GM12875 (cell line): ENCODE results near the gene RBM23.

Source experiments
- H3K4me3 ChIP-seq: one replicate; pipeline ENCODE4 v1.5.1; 2011; ENCODE audit warnings: low read depth, low read length, control low read depth
- TF ChIP-seq, protein P1 (sequence below): IDR thresholded peaks from 2 replicates; pipeline ENCODE4 v1.5.1; 2011; ENCODE audit warnings: low read depth, mild to moderate bottlenecking, control low read depth, inconsistent platforms, low read length, moderate library complexity, borderline replicate concordance; ENCODE audit not compliant: insufficient read depth

Gene RBM23

DNA sequence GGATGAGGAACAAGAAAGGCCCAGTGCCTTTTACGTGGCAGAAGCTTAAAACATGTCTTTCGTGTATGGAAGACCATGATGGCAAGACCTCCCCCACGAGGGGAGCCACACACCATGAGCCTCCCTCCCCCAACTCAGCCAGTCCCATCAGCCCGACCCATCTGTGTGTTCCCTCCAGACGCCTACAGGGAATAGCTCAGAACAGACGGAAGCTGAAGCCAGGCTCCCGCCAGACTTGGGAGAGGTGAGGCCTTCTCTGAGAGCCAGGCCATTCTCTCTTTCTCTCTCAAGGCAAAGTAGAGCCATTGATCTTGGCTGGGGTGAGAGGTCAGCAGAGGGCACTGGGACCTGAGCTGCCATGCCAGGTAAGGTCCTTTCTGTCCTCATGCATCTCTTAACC, 26.5 kb downstream of the RBM23 start:
- no peak overlapping the region for H3K4me3 ChIP-seq

DNA sequence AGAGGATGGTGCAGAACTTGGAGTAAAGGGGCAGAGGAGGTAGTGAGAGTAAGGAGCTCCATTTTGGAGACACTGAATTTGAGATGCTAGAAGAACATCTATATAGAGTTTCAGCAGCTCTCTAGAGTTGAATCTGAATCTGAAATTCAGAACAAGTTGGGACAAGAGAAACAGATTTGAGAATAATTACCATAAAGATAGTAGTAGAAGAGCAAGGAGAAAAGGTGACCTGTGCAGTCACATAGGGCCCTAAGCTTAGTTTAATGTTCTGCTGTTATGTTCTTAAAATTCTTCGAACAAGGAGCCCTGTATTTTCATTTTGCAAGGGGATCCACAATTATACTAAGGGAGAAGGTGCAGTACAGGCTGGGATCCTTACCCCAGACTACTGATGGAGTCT, 28.5 kb downstream of the RBM23 start:
- TF ChIP-seq, protein P1, sequence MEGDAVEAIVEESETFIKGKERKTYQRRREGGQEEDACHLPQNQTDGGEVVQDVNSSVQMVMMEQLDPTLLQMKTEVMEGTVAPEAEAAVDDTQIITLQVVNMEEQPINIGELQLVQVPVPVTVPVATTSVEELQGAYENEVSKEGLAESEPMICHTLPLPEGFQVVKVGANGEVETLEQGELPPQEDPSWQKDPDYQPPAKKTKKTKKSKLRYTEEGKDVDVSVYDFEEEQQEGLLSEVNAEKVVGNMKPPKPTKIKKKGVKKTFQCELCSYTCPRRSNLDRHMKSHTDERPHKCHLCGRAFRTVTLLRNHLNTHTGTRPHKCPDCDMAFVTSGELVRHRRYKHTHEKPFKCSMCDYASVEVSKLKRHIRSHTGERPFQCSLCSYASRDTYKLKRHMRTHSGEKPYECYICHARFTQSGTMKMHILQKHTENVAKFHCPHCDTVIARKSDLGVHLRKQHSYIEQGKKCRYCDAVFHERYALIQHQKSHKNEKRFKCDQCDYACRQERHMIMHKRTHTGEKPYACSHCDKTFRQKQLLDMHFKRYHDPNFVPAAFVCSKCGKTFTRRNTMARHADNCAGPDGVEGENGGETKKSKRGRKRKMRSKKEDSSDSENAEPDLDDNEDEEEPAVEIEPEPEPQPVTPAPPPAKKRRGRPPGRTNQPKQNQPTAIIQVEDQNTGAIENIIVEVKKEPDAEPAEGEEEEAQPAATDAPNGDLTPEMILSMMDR = no peak
- no peak overlapping the region for H3K4me3 ChIP-seq

More for the DNA sequence above, 26.5 kb downstream of the RBM23 start:
- TF ChIP-seq, protein P1 = no peak

DNA sequence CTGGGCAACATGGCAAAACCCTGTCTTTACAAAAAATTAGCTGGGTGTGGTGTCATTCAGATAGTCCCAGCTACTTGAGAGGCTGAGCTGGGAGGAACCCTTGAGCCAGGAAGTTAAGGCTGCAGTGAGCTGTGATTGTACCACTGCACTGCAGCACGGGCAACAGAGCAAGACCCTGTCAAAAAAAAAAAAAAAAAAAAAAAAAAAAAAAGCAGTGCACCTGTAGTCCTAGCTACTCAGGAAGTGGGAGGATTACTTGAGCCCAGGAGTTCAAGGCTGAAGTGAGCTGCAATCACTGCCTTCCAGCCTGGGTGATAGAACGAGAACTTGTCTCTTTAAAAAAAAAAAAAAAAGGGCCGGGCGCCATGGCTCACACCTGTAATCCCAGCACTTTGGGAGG, 30.3 kb downstream of the RBM23 start:
- TF ChIP-seq, protein P1 = no peak
- H3K4me3 ChIP-seq = no peak overlapping the region

DNA sequence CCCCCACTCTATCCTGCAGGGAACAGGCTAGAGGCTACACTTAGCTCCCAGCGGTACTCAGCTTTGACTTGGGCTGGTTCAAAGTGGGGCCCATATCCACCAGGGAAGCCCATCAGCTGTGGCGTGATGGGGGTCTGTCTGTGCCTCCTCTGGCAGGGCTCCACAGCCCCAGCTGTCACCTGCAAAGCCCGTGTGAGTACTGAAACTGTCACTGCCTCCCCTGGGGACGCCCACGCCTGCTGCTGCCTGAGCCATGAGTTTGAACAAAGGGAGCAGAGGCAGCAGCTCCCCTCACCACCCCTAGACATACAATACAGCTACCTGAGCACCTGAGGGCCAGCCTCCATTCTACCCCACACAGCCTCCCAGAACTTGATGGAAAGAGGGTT, 31.0 kb downstream of the RBM23 start:
- peak overlapping the region; percentile 32 for H3K4me3 ChIP-seq
- TF ChIP-seq, protein P1 = no peak

DNA sequence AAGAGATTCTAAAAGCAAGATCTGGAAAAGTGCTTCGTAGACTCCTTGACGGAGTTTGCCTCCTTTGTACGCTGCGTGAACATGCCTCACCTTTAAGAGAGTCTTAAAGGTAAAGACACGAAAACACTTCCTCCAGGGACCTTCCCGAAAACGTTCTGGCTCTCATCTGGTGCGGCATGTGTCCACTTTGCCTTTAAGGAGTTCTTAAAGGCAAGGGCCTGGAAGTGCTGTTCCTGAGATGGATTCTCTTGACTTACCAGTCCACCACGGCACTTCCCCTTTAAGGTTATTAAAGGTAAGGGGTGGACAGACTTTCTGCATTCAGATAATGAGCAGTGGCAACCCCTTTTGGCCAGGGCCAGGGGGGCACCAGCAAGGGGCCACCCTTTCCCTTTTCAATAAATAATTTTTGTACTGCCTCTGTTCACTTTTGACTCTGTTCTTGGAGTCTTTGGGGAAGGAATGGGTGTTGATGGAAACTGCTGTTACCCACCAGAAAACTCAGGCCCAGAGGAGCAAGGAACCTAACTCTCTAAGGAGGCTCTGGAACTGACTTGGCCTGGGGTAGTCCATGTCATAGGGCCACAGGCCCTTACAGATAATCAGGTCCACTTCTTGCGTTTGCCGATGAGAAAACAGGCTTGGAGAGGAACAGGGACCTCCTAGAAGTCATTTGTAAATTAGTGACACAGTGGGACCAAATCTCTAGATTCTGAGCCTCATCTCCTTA, 31.5 kb downstream of the RBM23 start:
- TF ChIP-seq, protein P1 = no peak
- H3K4me3 ChIP-seq = peak overlapping the region; percentile 45

DNA sequence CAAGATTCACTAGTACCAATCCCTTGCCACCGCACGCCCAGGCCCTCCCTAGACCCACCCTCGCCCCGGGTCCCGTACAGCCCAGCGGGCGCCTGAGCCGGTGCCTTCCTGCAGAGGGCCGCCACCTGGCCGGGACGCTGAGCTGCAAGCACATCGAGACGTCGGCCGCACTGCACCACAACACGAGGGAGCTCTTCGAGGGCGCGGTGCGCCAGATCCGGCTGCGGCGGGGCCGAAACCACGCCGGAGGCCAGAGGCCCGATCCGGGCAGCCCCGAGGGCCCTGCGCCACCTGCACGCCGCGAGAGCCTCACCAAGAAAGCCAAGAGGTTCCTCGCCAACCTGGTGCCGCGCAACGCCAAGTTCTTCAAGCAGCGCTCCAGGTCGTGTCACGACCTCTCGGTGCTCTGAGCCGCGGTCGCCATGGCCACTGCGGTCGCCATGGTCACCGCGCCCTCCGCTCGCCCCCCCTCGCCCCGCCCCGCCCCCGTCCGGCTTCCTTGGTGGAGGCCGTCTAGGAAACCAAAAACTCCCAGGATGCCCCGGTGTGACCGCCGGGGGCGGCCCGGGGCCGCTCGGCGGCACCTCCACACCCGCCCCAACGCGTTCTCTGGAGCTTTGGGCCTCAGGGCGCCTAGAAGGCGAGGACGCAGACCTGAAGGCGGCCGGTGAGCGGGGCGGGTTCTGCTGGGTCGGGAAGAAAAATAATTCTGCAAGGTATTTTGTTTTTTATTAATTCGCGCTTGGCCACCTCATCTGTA, 32.3 kb downstream of the RBM23 start:
- TF ChIP-seq, protein P1 = peak; percentile 42; the same call in 1 of the 2 replicates
- H3K4me3 ChIP-seq = peak overlapping the region; percentile 45
